OCI-LY3 (cell line): ENCODE data around the gene IQGAP2.

Experiments used
- CTCF ChIP-seq: fragments of 200-600, 300-600 bp; sonication (generic); IDR thresholded peaks from 2 replicates; pipeline ENCODE4 v1.5.1; 2014; ENCODE audit warnings: antibody characterized with exemption, low read length, low read depth
- EZH2phosphoT487 ChIP-seq: fragments of 200-600 bp; shearing (Covaris generic); IDR thresholded peaks from 2 replicates; pipeline ENCODE4 v1.6.1; 2018; ENCODE audit warnings: antibody characterized with exemption, mixed run types, low read depth

GRCh38 chr5:76376148-76376865 lies 26.8 kb upstream of the IQGAP2 start:
- TF ChIP-seq CTCF: no peak
- no peak for TF ChIP-seq EZH2phosphoT487
